ENCODE results near the gene MYEOV.

- TF ChIP-seq, protein P1, sequence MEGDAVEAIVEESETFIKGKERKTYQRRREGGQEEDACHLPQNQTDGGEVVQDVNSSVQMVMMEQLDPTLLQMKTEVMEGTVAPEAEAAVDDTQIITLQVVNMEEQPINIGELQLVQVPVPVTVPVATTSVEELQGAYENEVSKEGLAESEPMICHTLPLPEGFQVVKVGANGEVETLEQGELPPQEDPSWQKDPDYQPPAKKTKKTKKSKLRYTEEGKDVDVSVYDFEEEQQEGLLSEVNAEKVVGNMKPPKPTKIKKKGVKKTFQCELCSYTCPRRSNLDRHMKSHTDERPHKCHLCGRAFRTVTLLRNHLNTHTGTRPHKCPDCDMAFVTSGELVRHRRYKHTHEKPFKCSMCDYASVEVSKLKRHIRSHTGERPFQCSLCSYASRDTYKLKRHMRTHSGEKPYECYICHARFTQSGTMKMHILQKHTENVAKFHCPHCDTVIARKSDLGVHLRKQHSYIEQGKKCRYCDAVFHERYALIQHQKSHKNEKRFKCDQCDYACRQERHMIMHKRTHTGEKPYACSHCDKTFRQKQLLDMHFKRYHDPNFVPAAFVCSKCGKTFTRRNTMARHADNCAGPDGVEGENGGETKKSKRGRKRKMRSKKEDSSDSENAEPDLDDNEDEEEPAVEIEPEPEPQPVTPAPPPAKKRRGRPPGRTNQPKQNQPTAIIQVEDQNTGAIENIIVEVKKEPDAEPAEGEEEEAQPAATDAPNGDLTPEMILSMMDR (IDR thresholded peaks at IDR 0.05) = no peak
- TF ChIP-seq EP300 (IDR thresholded peaks at IDR 0.05) (no peak), POLR2A (IDR thresholded peaks at IDR 0.05; ENCODE audit: low read depth) (no peak)
Observed at GRCh38 chr11:69284081-69284511, 9.9 kb upstream of the MYEOV start.

All from esophagus muscularis mucosa (tissue), 4 donors.